DND-41 (cell line): Measurements from ENCODE around the gene U2AF2.

ENCODE experiments used
- ATAC-seq: fragments of 200-7000 bp; cut with Tn5 transposase; 3 replicates; pipeline ENCODE4 v1.9.1; 2021; ENCODE audit warnings: low read depth; ENCODE audit not compliant: insufficient read depth
- DNase-seq: peaks from one replicate; pipeline ENCODE4 v3.0.0-alpha.2; 2020
- H2AFZ ChIP-seq: 2 replicates; pipeline ENCODE4 v1.6.0; 2012; ENCODE audit warnings: low read depth, low read length
- H3K27ac ChIP-seq: 2 replicates; pipeline ENCODE4 v1.5.1; 2012; ENCODE audit warnings: low read length, inconsistent platforms
- H3K27me3 ChIP-seq: fragments of 200-600 bp; sonication (generic); 2 replicates; pipeline ENCODE4 v1.6.0; 2012; ENCODE audit warnings: low read length, mild to moderate bottlenecking, inconsistent platforms; ENCODE audit not compliant: insufficient read depth, poor library complexity
- H3K36me3 ChIP-seq: 2 replicates; pipeline ENCODE4 v1.5.1; 2012; ENCODE audit warnings: low read length, inconsistent platforms; ENCODE audit not compliant: insufficient read depth
- H3K4me1 ChIP-seq: 2 replicates; pipeline ENCODE4 v1.5.1; 2012; ENCODE audit warnings: mild to moderate bottlenecking, low read length; ENCODE audit not compliant: insufficient read depth
- H3K4me2 ChIP-seq: 2 replicates; pipeline ENCODE4 v1.6.0; 2012; ENCODE audit warnings: mild to moderate bottlenecking, moderate library complexity, low read length, inconsistent platforms; ENCODE audit not compliant: insufficient read depth
- H3K4me3 ChIP-seq, 2 experiments: fragments of 200-600 bp in 1 of 2; shearing (Covaris generic) in 1 of 2; 2 replicates each; pipeline ENCODE4 v1.5.1; 2012 to 2016; ENCODE audit warnings: inconsistent platforms in 2 of 2, low read length in 2 of 2, mild to moderate bottlenecking in 2 of 2, low read depth in 1 of 2, moderate library complexity in 1 of 2
- H3K79me2 ChIP-seq: 2 replicates; pipeline ENCODE4 v1.6.0; 2012; ENCODE audit warnings: low read length, inconsistent platforms; ENCODE audit not compliant: insufficient read depth
- H3K9ac ChIP-seq: 2 replicates; pipeline ENCODE4 v1.6.0; 2012; ENCODE audit warnings: low read depth, mild to moderate bottlenecking, inconsistent platforms, low read length, moderate library complexity
- H3K9me3 ChIP-seq: 2 replicates; pipeline ENCODE4 v1.5.1; 2012; ENCODE audit warnings: low read length, moderate library complexity, mild to moderate bottlenecking, inconsistent platforms; ENCODE audit not compliant: insufficient read depth, severe bottlenecking
- H4K20me1 ChIP-seq: 2 replicates; pipeline ENCODE4 v1.6.0; 2012; ENCODE audit warnings: low read length; ENCODE audit not compliant: insufficient read depth
- CTCF ChIP-seq: IDR thresholded peaks from 2 replicates; pipeline ENCODE4 v1.5.1; 2012; ENCODE audit warnings: borderline replicate concordance, low read length, moderate library complexity, mild to moderate bottlenecking; ENCODE audit not compliant: poor library complexity, severe bottlenecking; ENCODE audit errors: extremely low read depth
- EZH2 ChIP-seq: IDR thresholded peaks from 3 replicates; pipeline ENCODE4 v1.6.1; 2012; ENCODE audit warnings: borderline replicate concordance, low read depth, mild to moderate bottlenecking, moderate library complexity, low read length, inconsistent platforms; ENCODE audit not compliant: severe bottlenecking

U2AF2 gene

DNA sequence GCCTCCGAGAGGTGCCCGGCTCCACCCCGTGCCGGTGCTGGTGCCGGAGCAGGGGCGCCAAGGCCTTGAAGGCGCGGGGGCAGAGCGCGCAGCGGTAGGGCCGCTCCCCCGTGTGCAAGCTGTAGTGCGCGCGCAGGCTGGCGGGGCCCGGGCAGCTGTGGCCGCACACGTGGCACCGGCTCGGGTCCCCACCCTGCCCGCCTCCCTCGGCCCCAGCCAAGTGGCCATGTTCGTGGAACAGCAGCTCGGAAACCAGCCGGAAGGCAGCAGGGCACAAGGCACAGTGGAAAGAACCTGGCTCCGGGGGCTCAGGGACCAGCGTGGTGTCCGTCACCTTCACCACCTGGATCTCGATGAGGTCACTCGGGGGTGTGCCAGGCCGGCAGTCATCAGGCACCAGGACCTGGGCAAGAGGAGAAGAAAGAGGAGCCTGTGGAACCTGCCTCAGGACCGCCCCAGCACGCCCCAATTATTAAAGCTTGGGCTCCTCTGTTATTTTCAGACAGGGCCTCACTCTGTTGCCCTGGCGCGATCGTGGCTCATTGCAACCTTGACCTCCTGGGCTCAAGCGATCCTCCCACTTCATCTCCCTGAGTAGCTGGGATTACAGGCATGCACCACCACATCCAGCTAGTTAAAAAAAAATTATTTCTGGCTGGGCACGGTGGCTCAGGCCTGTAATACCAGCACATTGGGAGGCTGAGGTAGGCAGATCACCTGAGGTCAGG is 32.4 kb upstream of the U2AF2 start:
- no peak overlapping the region for H3K4me2 ChIP-seq
- no peaks in the 10 kb centered on the region for H3K9me3 ChIP-seq
- no peaks in the 10 kb centered on the region for H3K79me2 ChIP-seq
- H3K9ac ChIP-seq: no peak overlapping the region
- ATAC-seq (no peak), DNase-seq (no peak)
- H3K4me3 ChIP-seq: no peak overlapping the region
- H3K36me3 ChIP-seq: peaks cover 12% of the 10 kb centered on the region
- H3K4me1 ChIP-seq: peaks cover 28% of the 10 kb centered on the region
- no peaks in the 10 kb centered on the region for H3K27me3 ChIP-seq
- no peak overlapping the region for H2AFZ ChIP-seq
- H4K20me1 ChIP-seq: no peaks in the 10 kb centered on the region
- H3K27ac ChIP-seq: no peak overlapping the region
- no peak for TF ChIP-seq CTCF
- no peak for TF ChIP-seq EZH2

GRCh38 chr19:55623130-55623529 is 31.7 kb upstream of the U2AF2 start:
- H3K4me2 ChIP-seq: peak overlapping the region; percentile 64
- H3K9ac ChIP-seq: no peak overlapping the region
- H3K4me1 ChIP-seq: peaks cover 28% of the 10 kb centered on the region
- H2AFZ ChIP-seq: no peak overlapping the region
- H3K27ac ChIP-seq: no peak overlapping the region
- H3K79me2 ChIP-seq: no peaks in the 10 kb centered on the region
- H4K20me1 ChIP-seq: no peaks in the 10 kb centered on the region
- DNase-seq (no peak), ATAC-seq (no peak)
- H3K4me3 ChIP-seq: no peak overlapping the region
- TF ChIP-seq EZH2 (no peak), CTCF (no peak)
- H3K36me3 ChIP-seq: peaks cover 8% of the 10 kb centered on the region
- H3K27me3 ChIP-seq: no peaks in the 10 kb centered on the region
- H3K9me3 ChIP-seq: no peaks in the 10 kb centered on the region

GRCh38 chr19:55623561-55623960 is 31.3 kb upstream of the U2AF2 start:
- Histone ChIP-seq H3K36me3 (peaks cover 8% of the 10 kb centered on the region), H3K4me3 (peak overlapping the region; percentile 11 to 61; a peak in 3 of 4 replicates), H4K20me1 (no peaks in the 10 kb centered on the region), H3K27me3 (no peaks in the 10 kb centered on the region), H2AFZ (no peak overlapping the region), H3K9ac (no peak overlapping the region), H3K4me2 (peak overlapping the region; percentile 64), H3K4me1 (peaks cover 28% of the 10 kb centered on the region), H3K79me2 (no peaks in the 10 kb centered on the region), H3K9me3 (no peaks in the 10 kb centered on the region), H3K27ac (peak overlapping the region; percentile 39; the same call in 1 of the 2 replicates)
- no peak for TF ChIP-seq CTCF
- no peak for TF ChIP-seq EZH2
- ATAC-seq (no peak), DNase-seq (no peak)
